GM19023 (cell line): ENCODE results near the gene DPYD.

Experiments used
- ATAC-seq: cut with Tn5 transposase; IDR thresholded peaks from one replicate; pipeline ENCODE4 v1.9.1; 2021; ENCODE audit warnings: mild to moderate bottlenecking, moderate library complexity; ENCODE audit not compliant: unreplicated experiment

Gene DPYD

DNA sequence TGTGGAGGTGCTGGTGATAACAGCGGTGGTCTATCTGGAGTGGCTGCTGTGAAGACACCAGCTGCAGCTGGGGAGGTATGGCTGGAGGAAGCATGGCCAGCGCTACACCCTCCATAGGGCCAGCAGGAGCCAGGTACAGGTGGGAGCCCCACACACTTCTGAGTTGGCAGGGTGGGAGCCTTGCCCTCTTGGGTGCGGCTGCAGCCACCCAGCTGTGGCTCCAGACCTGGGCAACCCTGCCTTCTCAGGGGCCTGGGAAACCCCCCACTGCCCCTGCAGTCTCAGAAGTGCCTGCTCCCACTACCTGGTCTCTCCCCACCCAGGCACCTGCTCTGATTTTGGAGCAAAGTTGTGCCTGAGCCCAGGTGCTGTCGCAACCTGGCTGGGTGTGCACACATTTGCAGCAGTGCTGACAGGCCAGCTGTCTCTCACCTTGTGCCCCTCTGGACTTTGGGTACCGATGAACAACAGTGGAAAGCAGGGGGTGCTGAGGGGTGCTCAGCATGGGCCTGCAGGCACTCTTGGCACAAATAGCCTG, 76.2 kb downstream of the DPYD start:
- no peak for ATAC-seq

DNA sequence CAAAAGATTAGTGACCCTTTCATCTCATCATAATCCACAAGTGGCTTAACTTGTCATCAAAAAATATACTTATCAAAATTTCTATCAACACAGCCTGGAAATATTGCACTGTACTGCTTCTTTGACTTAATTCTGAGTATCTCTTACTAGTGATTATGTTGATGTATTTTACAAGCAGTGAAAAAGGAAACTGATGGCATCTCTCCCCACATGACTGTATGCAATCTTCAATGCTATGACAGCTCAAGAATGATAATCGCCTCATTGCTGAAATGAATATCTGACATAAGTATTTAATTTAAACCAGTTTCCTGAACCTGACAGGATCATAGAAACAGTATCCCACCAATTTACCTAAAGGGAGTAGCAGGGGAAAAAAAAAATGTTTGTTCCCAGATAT, 79.5 kb downstream of the DPYD start:
- no peak for ATAC-seq

DNA sequence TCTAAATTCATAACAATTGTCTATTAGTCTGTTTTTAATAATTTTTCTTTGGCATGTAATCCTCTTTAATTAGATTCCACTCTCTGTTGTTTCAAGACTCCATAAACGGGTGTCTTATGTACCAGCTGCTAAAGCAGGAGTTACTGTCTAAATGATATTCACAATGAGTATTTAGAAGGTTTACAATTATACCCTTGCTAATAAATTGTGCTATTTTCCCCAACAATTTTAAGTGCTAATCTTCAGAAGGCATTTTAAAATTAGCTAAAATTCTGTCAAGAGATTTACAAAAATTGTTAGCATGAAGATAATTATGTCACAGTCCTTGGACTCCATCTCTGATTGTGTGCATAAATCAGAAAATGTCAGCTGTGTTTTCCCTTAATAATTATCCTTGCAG, 83.7 kb downstream of the DPYD start:
- ATAC-seq: no peak

DNA sequence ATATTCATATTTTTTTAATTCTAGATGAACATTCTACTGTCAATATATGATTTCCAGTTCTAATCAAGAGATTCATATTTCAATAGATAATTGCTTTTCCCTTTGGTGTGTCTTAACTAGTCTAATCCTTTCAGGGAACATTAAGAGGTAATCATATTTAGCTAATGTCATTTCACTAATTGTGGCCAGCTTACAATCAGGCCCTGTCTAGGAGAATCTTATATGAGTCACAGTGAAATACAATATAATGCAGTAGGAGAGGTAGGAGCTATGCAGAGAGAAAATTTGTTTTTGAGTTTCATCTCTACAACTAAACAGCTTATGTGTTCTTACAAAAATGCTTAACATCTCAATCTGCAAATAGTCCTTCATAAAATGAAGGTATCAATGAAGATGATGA, 85.9 kb downstream of the DPYD start:
- ATAC-seq: no peak

DNA sequence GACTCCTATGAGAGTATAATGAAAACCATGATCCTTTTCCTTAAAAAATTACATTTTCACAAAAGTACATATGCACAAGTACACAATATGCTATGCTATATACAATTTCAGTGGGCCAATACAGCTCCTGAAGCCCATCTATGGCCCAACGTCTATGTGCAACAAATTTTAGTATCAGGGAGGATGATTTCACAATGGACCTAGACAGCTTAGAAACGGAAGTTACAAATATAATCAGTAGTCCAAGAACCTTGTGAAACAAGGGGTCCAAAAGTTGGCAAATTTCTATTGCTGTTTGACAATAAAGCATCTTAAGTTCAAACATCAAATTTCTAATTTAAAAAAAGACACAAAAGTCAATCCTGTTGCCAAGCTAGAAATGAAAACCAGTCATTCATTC, 87.0 kb downstream of the DPYD start:
- no peak for ATAC-seq

DNA sequence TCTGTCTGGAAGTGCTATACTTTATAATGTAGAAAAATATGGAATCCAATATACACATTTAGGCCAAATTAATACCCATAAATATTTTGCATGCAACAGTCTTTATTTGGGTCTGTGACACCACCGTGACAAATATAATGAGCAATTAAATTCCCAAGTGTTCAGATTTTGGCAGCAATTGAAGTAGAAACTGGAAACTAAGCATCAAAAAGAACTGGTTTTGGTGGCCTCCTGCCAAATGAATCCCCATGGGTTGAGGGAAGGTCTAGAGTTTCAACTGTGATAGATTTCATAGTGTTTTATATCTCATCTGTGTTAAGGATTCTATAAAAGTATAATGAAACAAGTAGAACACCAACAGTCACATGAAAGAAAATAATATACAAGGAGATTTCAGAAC, 88.4 kb downstream of the DPYD start:
- ATAC-seq: no peak

DNA sequence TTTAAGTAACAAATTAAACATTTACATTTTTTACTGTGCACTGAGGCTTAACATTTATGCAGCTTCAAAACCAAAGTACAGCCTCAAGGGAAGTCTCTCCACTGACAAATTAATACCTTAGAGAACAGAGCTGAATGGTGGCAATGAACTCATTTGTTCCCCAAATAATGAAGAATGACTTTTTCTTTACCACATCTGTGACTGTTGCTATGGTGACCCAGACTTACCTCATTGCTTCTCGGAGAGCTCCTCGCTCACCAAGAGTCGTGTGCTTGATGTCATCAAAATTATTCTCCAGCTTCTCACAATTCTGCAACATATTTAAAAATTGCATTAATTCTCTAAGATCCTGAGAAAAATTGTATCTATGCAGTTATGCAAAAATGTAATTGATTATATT, 92.9 kb downstream of the DPYD start:
- no peak for ATAC-seq

DNA sequence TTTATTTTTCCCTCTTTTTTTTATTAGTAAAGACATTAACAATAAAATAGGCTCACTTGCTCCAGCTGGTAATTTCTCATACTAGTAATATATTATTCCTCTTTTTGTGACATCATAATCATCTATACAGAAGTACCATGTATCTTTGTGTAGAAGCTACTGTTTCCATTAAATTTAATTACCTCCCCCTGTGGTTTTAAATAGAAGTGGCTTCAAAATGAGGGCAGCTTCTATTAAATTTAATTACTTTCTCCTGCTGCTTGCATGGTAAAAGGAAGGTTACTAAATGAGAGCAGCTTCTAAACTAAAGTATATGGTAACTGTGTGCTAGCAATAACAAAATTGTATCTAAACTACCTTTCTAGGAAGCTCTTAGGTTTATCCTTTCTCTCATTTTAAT, 94.0 kb downstream of the DPYD start:
- no peak for ATAC-seq

DNA sequence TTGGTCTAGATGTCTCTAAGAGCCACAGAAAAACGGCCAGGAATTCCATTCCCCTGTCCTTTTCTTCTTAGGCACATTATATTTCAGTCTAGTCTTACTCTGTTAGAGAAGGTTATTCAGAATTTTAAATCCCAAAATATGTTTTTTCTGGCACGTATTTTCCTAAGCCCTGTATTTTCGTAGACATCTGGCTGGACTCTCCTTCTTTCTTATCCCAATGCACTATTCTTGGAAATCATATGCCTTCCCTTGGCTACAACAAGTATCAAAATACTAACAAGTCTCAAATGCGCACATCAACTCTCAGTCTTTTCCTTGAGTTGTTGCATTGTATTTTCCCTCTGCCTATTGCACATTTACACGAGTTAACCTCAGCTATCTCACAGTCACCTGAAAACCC, 96.2 kb downstream of the DPYD start:
- no peak for ATAC-seq

DNA sequence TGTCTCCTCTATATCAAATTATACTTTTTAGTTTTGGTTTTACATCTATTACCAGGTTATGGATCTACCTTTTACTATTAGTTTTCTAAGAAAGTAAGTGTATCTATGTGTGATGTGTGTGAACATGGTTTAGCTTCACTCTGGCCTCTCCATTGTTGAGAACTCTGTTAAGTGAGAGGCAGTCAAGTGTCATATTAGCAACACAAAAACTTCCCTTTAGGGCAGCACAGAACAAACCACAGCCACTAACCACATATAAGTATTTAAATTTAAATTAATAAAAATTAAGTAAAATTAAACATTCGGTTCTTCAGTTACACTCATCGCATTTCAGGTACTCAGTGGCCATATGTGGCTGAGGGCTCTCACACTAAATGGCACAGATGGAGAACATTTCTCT, 96.6 kb downstream of the DPYD start:
- ATAC-seq: no peak

DNA sequence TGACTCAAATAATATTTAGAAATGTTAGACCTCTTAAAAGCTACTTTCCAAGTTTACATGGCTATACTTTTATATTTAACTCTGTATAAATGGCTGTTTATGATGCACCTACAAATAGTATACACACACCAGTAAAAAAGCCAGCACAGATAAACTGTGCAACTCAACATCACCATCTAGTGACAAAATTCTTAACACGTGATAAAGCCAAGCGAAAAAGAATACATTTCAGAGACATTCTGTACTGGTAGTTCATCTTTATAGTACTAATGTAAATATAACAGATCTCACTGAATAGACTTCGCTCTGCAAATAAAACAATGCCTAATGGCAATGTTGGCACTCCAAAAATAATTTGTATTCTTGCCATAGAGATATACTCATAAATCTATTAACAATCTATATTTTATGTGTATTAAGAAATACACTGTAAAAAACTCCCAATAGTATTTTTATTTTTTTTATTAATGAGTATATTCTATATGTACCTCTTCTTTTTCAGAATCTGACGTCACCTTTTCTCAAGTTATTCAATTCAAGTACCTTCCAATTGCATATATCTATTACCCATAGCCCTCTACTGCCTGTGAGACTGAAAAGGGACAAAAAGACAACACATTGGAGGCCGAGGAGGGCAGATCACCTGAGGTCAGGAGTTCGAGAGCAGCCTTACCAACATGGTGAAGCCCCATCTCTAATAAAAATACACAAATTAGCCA, 100.2 kb downstream of the DPYD start:
- ATAC-seq: peak; percentile 67

DNA sequence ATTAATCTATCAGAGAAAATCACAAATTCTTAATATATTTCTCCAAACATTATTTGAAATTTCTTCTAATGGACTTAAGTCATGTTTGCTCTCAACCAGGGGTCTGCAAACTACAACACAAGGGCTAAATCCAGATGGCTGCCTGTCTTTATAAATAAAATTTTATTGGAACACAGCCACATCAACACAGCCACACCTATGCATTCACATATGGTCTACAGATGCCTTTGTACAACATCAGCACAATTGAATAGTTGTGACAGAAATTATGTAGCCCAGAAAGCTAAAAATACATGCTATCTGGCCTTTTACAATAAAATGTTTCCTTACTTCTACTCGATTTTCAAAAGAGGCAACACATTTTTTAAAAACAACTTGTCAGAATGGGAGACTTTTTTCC, 103.9 kb downstream of the DPYD start:
- no peak for ATAC-seq

DNA sequence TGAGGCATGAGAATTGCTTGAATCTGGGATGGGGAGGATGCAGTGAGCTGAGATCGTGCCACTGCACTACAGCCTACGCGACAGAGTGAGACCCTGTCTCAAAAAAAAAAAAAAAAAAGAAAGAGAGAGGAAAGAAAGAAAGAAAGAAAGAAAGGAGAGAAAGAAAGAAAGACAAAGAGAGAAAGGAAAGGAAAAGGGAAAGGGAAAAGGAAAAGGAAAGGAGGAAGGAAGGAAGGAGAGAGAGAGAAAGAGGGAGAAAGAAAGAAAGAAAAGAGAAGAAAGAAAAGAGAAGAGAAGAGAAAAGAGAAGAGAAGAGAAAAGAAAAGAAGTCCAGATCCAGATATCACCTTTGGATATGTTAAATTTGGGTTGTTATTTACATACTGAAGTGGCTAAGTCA, 106.0 kb downstream of the DPYD start:
- no peak for ATAC-seq

DNA sequence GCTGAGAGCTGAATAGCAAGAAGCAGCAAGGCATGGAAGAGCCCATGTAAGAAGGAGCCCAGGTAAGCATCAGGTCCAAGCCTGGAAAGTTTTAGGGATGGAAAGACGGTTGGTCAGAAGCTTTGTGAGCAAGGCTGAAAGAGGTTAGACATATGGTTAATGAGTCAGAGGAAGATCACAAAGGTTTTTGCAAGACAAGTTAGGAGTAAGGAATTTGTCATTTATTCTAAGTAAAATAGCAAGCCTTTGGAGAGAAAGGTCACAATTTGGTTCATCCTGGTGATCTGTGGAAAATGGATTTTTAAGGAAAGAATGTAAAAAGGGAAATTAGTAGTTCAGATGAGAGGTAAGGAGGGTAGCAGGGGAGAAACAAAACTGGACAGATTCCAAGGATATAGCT, 106.7 kb downstream of the DPYD start:
- no peak for ATAC-seq

DNA sequence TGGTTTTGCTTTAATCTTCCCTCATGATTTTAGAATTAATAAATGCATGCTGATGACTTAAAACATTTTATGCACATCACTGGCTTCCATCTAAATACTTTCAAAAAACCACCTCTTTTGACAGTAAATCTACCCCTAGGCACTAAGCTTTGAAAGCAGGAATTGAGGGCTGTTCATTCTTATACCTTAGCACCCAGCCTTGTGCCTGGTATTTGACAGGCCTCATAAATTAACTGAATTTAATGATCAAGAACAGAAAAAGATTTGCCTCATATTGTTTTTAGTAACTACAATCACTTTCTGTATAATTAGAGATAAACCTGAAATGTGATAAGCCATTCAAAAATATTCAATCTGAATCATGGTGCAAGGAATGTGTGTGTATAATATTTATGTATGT, 108.8 kb downstream of the DPYD start:
- no peak for ATAC-seq

DNA sequence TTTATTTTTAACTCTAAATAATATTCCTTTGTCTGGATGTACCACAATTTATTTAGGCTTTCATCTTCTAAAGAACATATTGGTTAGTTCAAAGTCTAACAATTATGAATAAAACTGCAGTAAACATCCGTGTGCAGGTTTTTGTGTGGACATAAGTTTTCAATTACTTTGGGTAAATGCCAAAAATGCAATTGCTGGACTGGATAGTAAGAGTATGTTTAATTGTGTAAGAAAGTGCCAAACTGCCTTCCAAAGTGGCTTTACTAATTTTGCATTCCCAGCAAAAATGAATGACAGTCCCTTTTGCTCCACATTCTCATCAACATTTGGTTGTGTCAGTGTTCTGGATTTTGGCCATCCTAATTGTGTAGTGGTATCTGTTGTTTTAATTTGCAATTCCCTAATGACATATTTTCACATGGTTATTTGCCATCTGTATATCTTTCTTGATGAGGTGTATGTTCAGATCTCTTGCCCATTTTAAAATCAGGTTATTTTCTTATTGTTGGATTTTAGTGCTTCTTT, 113.8 kb downstream of the DPYD start:
- no peak for ATAC-seq

DNA sequence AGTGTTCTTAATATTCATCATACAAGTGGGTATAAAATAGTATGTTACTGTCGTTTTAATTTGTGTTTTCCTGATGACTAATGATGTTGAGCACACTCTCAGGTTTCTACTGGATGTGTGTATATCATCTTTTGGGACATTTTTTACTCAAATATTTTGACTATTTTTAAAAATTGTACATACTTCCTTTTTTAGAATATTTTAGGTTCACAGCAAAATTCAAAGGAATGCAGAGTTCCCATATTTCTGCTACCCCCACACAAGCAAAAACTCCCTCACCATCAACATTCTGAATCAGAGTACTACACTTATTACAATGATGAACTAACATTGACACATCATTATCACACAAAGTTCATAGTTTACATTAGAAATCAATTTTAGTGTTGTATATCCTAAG, 114.5 kb downstream of the DPYD start:
- no peak for ATAC-seq

DNA sequence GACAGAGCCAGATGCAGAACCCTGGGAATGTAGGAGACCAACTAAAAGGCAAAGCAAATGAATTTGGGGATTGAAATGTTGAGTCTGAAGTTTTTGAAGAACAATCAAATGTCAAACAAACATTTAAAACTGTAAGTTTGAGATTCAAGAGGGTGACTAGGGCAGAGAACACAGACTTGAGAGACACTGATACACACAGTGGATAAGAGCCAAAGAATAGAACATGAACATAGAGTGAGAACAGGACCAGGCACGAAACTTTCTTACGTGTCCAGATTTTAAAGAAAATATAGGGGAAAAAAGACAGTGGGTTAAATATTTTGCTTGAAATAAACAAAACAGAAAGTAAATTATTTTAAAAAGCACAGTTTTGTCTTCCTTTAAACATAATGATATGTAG, 115.7 kb downstream of the DPYD start:
- no peak for ATAC-seq

DNA sequence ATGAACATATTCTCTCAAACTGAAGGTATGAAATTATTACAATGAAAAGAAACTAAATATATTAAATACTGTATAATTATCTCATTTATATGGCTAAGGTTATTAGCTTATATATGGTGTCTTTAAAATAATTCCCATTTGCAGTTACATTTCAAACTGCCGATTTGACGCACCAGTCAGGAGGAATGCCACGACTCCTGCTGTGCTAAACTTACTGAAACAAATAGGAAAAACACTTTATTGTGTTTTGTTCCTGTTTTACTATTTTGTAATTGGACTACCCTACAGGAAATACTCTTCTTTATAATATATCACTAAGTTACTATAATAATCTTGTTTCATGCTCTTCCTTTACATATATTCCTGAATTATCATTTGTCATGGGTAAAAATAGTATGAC, 117.8 kb downstream of the DPYD start:
- ATAC-seq: no peak

DNA sequence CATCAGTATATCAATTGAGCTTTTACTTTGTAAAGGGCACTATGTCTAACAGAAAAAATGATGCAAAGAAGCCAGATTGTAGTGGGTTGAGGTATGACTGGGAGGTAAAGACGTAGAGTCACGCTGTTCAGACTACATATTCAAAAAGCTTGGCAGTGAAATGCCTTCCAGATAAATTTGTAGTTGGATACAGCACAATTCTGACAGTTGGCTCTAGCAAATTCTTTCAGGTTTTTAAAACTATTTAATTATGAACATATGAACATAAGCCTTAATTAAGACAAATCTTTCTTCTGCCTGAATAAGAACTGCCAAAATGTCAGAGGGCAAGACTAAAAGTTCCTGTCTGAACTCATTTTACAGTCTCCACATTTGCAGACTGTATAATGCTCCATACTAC, 118.8 kb downstream of the DPYD start:
- no peak for ATAC-seq

DNA sequence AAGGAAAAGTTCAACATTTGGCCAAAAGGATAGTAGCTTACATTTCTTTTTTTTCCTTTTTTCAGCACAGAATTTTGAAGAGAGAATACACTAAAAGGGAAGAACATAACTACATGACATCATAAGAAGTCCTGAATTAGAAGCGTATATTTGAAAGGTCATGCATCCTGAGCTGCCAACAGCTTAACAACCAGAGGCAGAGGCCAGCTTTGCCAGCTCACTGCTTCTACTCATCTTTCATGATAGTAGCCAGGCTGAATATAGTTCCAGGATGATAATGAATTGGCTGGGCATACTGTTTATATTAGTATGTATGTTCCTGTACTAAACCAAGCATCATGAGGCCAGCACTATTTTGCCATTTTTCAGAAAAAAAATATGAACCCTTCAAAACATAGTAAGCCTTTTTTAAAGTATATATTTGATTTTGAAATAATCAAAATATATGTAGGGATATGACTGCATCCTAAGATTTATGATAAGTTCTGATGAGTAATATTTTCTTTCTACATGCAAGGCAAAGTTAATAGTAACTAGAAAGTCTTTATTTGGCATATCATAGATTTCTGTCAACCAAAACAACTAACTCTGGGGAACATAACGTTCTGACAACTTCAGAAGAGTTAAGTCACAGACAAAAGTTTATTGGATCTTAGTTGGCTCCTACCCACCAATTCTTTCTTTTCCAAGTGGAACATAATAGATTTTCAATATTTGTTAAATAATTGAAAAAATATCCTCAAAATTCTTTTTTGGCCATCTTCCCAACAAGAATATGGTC, 123.2 kb downstream of the DPYD start:
- no peak for ATAC-seq

DNA sequence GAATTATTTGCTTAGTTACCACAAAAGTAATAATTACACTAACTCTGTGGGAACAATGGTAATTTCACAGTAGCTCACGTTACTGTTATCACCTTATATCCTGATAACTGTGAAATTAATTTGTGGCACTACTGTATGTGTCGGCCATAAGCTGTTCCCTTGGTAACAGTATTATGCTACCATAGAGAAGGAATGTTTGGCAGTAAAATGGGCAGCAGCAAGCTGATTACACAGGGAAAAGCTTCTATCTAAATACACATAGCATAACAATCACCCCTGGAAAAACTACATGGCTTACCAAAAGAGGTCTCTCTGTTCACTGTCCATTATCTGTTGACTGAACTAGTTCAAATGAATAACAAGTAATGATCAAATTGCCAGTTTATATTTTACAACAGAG, 124.1 kb downstream of the DPYD start:
- no peak for ATAC-seq
